HG02981 (cell line): ENCODE measurements around the gene DUSP3.

Experiments
- ATAC-seq: cut with Tn5 transposase; IDR thresholded peaks from one replicate; pipeline ENCODE4 v1.9.1; 2021; ENCODE audit warnings: mild to moderate bottlenecking, moderate library complexity; ENCODE audit not compliant: unreplicated experiment

DUSP3 gene

GRCh38 chr17:43778337-43779144, at the start of gene DUSP3:
DUSP3 (minus strand) TSS chr17:43778977; CDS start chr17:43778924, 53 bp downstream.
- peak; percentile 74 for ATAC-seq

- ATAC-seq = no peak
Measured at GRCh38 chr17:43827596-43827995, 48.8 kb upstream of the DUSP3 start.

GRCh38 chr17:43826206-43826605, 47.4 kb upstream of the DUSP3 start:
- ATAC-seq = no peak

- ATAC-seq = no peak
Measured at GRCh38 chr17:43825567-43825966, 46.8 kb upstream of the DUSP3 start.

GRCh38 chr17:43823350-43824084, 44.7 kb upstream of the DUSP3 start:
- no peak for ATAC-seq

GRCh38 chr17:43822570-43823190, 43.9 kb upstream of the DUSP3 start:
- no peak for ATAC-seq

- no peak for ATAC-seq
Measured at GRCh38 chr17:43820759-43821158, 42.0 kb upstream of the DUSP3 start.

GRCh38 chr17:43818966-43819365, 40.2 kb upstream of the DUSP3 start:
- ATAC-seq = no peak

GRCh38 chr17:43817826-43818225, 39.0 kb upstream of the DUSP3 start:
- no peak for ATAC-seq

- ATAC-seq = no peak
Measured at GRCh38 chr17:43816336-43817320, 37.9 kb upstream of the DUSP3 start.

GRCh38 chr17:43814714-43815113, 35.9 kb upstream of the DUSP3 start:
- no peak for ATAC-seq

GRCh38 chr17:43814026-43814425, 35.2 kb upstream of the DUSP3 start:
- ATAC-seq = no peak

GRCh38 chr17:43813386-43813785, 34.6 kb upstream of the DUSP3 start:
- ATAC-seq = no peak

- no peak for ATAC-seq
Measured at GRCh38 chr17:43812396-43813265, 33.9 kb upstream of the DUSP3 start.

GRCh38 chr17:43810823-43811222, 32.0 kb upstream of the DUSP3 start:
- ATAC-seq = no peak

GRCh38 chr17:43810226-43810715, 31.5 kb upstream of the DUSP3 start:
- ATAC-seq = no peak

GRCh38 chr17:43809121-43809520, 30.3 kb upstream of the DUSP3 start:
- no peak for ATAC-seq

GRCh38 chr17:43808076-43808475, 29.3 kb upstream of the DUSP3 start:
- no peak for ATAC-seq

GRCh38 chr17:43805117-43805516, 26.3 kb upstream of the DUSP3 start:
- no peak for ATAC-seq
